Adrenal gland (tissue), 12 donors: ENCODE measurements around the gene NTSR2. TPM values are rescaled to one million over a fixed set of nuclear protein-coding genes. Genes with fewer than 3 reads are reported as not detected.

ENCODE experiments used
- DNase-seq, 7 donors: peaks; one replicate each; pipeline ENCODE4 v3.0.0-alpha.2; 2019 to 2020
- H3K27ac ChIP-seq, 5 donors: fragments of 200-600 bp; sonication (generic) in 4 of 5; 1 replicate in 3 of 5; 2 replicates in 2 of 5; pipeline versions ENCODE4 v1.5.1 to v1.8.0; 2016 to 2020; ENCODE audit warnings: mild to moderate bottlenecking in 1 of 5
- H3K27me3 ChIP-seq: fragments of 200-600 bp; 2 replicates; pipeline ENCODE4 v1.8.0; 2021
- H3K36me3 ChIP-seq, 2 donors: fragments of 200-600 bp; replicated peaks in 1 of 2; 1 replicate in 1 of 2; 2 replicates in 1 of 2; pipeline versions ENCODE4 v1.5.1 to v1.8.0; 2018 to 2022
- H3K4me1 ChIP-seq, 2 donors: fragments of 200-600 bp; replicated peaks in 1 of 2; 1 replicate in 1 of 2; 2 replicates in 1 of 2; pipeline versions ENCODE4 v1.5.1 to v1.8.0; 2018 to 2021
- H3K4me3 ChIP-seq, 4 donors: fragments of 200-600 bp; sonication (generic) in 3 of 4; one replicate each; pipeline ENCODE4 v1.5.1; 2016 to 2018
- H3K9me3 ChIP-seq, 3 donors: fragments of 200-600 bp; sonication (generic) in 1 of 3; replicated peaks in 1 of 3; 1 replicate in 2 of 3; 2 replicates in 1 of 3; pipeline versions ENCODE4 v1.5.1 to v1.8.0; 2016 to 2021
- CTCF ChIP-seq, 6 experiments: fragments of 450-650 bp in 4 of 6; fragments of 200-600 bp in 2 of 6; sonication (generic) in 1 of 6; IDR thresholded peaks; 1 replicate in 5 of 6; 2 replicates in 1 of 6; pipeline versions ENCODE4 v1.5.1 to v1.8.0; 2016 to 2021; ENCODE audit warnings: antibody characterized with exemption in 6 of 6, mild to moderate bottlenecking in 2 of 6, moderate library complexity in 1 of 6
- POLR2A ChIP-seq, 2 donors: fragments of 450-650 bp; IDR thresholded peaks; one replicate each; pipeline ENCODE4 v1.6.1; 2017; ENCODE audit warnings: antibody characterized with exemption in 2 of 2, mild to moderate bottlenecking in 2 of 2, moderate library complexity in 1 of 2
- WGBS, 4 donors: extraction: QIAGEN DNeasy Blood & Tissue Kit in 2 of 4; methylation state at CpG; one replicate each; pipeline versions ENCODE4 v1.1.5 to v1.1.7; 2013 to 2017; 5-methylcytosine and 5-hydroxymethylcytosine counted together
- intact Hi-C, 2 donors: fragments of 100-400 bp; cut with DNase I; formaldehyde crosslinking; loops; one replicate each; pipeline versions ENCODE4 v1.14.1 to v1.15.0; 2022 to 2023
- polyA plus RNA-seq, 3 donors: library from polyadenylated mRNA; stranded (reverse); fragments of 200-250 nt in 2 of 3; fragments of 350-450 nt in 1 of 3; fragmentation: Illumina TruSeq in 1 of 3; extraction: RNeasy Lipid Tissue Mini Kit (QIAGEN cat#74804) in 1 of 3; gene quantifications; one replicate each; pipeline ENCODE4 v1.2.3, GENCODE V29; 2013 to 2014
- total RNA-seq, 9 donors: library from RNA; depleted of rRNA in 4 of 9; stranded (reverse); fragments of >200 nt in 4 of 9; fragments of 120-200 nt in 1 of 9; fragmentation: NEBNext Ultra II Directional in 1 of 9; extraction: Animal tissue kit (Norgen Biotek cat#: 25700) in 1 of 9; gene quantifications; one replicate each; pipeline versions ENCODE4 v1.1.0 to v1.2.4, GENCODE V29; 2013 to 2023
- donor health status: healthy with polysubstance abuse.
- donor health status: Bipolar disorder and iron deficiency.
- donor health status: DM: yes; HTN: yes; CAD: no.
- donor health status: DM: no; HTN: no; CAD: no.
- donor health status: DM: no; HTN: no; CAD: no.
- donor health status: DM: yes; HTN: yes; CAD: no.

Gene NTSR2
- total and polyA plus RNA-seq, 12 donors, result 0.06 to 10.3 (median 1.1) TPM

DNA sequence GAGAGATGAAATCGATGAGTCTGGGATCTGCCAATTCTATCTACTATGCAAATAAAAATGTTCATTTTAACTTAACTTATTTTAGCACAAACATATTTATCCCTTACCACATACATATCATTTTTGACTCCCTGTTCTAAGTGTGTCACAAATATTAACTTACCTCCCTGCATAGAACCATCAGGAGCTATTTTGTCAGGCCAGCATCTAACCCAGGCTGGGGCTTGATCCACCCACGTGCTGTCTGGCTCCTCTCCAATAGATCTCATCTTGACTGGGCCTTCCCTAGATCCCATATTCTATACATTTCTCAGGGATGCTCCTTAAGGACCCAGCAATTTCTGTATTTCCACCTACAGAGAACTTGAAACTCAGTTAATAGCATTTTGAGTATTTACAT lies 20.9 kb downstream of the NTSR2 start:
- Histone ChIP-seq H3K36me3 (no peaks in the 10 kb centered on the region), H3K4me1 (no peaks in the 10 kb centered on the region), H3K4me3 (no peak overlapping the region), H3K27ac (no peak overlapping the region), H3K27me3 (no peaks in the 10 kb centered on the region), H3K9me3 (no peaks in the 10 kb centered on the region)
- 66 to 77% (median 71%) methylated on average over 2 of the region's 2 CpGs for WGBS, 4 donors
- no peak for DNase-seq
- TF ChIP-seq CTCF (IDR thresholded peaks at IDR 0.05), result no peak
- intact Hi-C loops, result no loop called here

DNA sequence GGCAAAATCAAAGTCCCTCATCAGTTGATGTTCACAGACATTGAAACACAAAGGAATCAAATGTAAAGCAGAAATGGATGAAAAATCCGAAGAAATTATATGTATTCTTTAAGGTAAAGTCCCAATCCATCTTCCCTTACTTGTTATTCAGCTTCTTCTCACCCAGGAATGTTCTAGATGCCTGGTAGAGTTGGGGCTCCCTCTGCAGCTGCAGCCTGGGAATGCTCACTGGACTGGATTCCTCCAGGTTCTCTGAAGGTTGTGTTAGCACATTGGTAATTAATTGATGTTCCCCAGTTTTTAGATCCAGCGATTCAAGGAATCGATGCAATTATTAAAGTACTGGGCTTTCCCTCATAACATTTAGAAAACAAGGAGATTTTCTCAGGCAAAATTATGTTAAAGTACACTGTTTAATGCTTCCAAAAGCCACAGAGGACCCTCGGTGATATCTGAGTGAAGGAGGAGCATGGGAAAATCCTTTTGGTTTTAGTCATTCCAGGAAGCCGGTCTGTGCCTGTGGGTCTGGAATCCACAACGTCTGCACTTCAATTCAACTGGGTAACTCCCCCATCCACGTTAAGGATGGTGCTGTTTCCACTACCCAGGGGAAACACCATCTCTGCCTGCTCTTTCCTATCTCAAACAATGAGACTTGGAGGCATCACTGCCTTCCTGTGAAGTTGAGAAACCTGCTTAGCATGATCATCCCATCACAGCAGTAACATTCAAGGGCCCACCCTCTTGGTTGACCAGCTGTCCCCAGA lies 22.0 kb downstream of the NTSR2 start:
- DNase-seq, result peak in 1 of 7 donors; percentile 11
- Histone ChIP-seq H3K27me3 (no peaks in the 10 kb centered on the region), H3K9me3 (no peaks in the 10 kb centered on the region), H3K27ac (no peak overlapping the region), H3K4me1 (no peaks in the 10 kb centered on the region), H3K4me3 (no peak overlapping the region), H3K36me3 (no peaks in the 10 kb centered on the region)
- intact Hi-C loops, result no loop called here
- TF ChIP-seq CTCF (IDR thresholded peaks at IDR 0.05), result no peak
- no peak for TF ChIP-seq POLR2A (IDR thresholded peaks at IDR 0.05)
- WGBS, 4 donors, result 70 to 77% (median 75%) methylated on average over 7 of the region's 7 CpGs

DNA sequence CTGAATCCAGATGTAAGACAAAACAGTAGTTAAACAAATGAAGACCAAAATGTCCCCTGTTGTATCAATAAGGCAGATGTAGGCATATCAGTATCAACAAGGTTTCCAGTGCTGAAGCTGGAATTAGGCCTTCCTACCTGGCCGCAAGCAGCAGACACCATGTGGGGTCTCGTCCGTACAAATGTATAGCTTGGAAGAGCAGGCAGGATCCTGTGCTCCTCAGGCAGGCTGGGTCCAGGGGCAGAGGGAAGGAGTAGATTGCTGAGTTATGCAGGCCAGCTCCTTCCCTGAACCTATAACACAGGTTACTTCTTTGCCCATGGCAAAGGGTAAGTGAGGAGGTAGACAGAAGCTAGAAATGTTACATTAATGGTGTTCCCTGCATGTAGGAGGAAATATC lies 23.5 kb downstream of the NTSR2 start:
- no peaks in the 10 kb centered on the region for H3K27me3 ChIP-seq
- TF ChIP-seq POLR2A (IDR thresholded peaks at IDR 0.05) (no peak), CTCF (IDR thresholded peaks at IDR 0.05) (no peak)
- no peak for DNase-seq
- no peak overlapping the region for H3K27ac ChIP-seq
- H3K36me3 ChIP-seq, result no peaks in the 10 kb centered on the region
- H3K4me1 ChIP-seq, result no peaks in the 10 kb centered on the region
- WGBS, 4 donors, result 81 to 100% (median 99%) methylated on average over 3 of the region's 3 CpGs
- no peaks in the 10 kb centered on the region for H3K9me3 ChIP-seq
- intact Hi-C loops, result no loop called here
- H3K4me3 ChIP-seq, result no peak overlapping the region

- WGBS, 4 donors, result 78 to 93% (median 84%) methylated on average over 3 of the region's 3 CpGs
These were observed 25.7 kb downstream of the NTSR2 start for GRCh38 chr2:11644293-11644692.

More at GRCh38 chr2:11644293-11644692, 25.7 kb downstream of the NTSR2 start:
- Histone ChIP-seq H3K4me3 (no peak overlapping the region), H3K27me3 (no peaks in the 10 kb centered on the region), H3K4me1 (no peaks in the 10 kb centered on the region), H3K9me3 (no peaks in the 10 kb centered on the region), H3K36me3 (no peaks in the 10 kb centered on the region), H3K27ac (no peak overlapping the region)
- no peak for DNase-seq
- intact Hi-C loops, result no loop called here
- TF ChIP-seq POLR2A (IDR thresholded peaks at IDR 0.05) (no peak), CTCF (IDR thresholded peaks at IDR 0.05) (no peak)
